HG03460 (cell line): ENCODE measurements around the gene KCNH3.
"Not testable (repeated sequence)": the region's sequence is repeated elsewhere in the genome, so short reads cannot be mapped to it uniquely, and the experiment has no call there.

Experiments
- ATAC-seq: cut with Tn5 transposase; IDR thresholded peaks from one replicate; pipeline ENCODE4 v1.9.1; 2021; ENCODE audit not compliant: unreplicated experiment

Gene KCNH3

GRCh38 chr12:49584591-49584990 is 45.8 kb downstream of the KCNH3 start:
- ATAC-seq = no peak

- no peak for ATAC-seq
Measured at GRCh38 chr12:49585477-49586459, 46.9 kb downstream of the KCNH3 start.

GRCh38 chr12:49587174-49587908 is 48.5 kb downstream of the KCNH3 start:
- ATAC-seq = no peak

- ATAC-seq = no peak
Measured at GRCh38 chr12:49588281-49588680, 49.5 kb downstream of the KCNH3 start.

- no peak for ATAC-seq
Measured at GRCh38 chr12:49588721-49589516, 50.1 kb downstream of the KCNH3 start.

- no peak for ATAC-seq
Measured at GRCh38 chr12:49598527-49598926, 59.7 kb downstream of the KCNH3 start.

GRCh38 chr12:49599961-49600360 is 61.1 kb downstream of the KCNH3 start:
- ATAC-seq = no peak

- ATAC-seq = no peak
Measured at GRCh38 chr12:49603721-49604120, 64.9 kb downstream of the KCNH3 start.

GRCh38 chr12:49604856-49605255 is 66.0 kb downstream of the KCNH3 start:
- no peak for ATAC-seq

- not testable (repeated sequence) for ATAC-seq
Measured at GRCh38 chr12:49605539-49605938, 66.7 kb downstream of the KCNH3 start, which contains the start of gene FAM186B. Gene FAM186B, minus strand, starts transcription at chr12:49605639. Its CDS starts 162 bp downstream, at chr12:49605477.
